Type B pancreatic cell (in vitro differentiated cells): Measurements from ENCODE around the gene PFKFB3. TPM values are rescaled to one million over a fixed set of nuclear protein-coding genes. Genes with fewer than 3 reads are reported as not detected.

Experiments
- DNase-seq: peaks from one replicate; pipeline ENCODE4 v3.0.0; 2021; ENCODE audit warnings: mixed read lengths; ENCODE audit not compliant: unreplicated experiment; ENCODE audit errors: extremely low spot score
- H3K27ac Mint-ChIP-seq: 2 replicates; pipeline ENCODE4 v1.8.0; 2021; ENCODE audit warnings: mild to moderate bottlenecking, mixed read lengths
- H3K27me3 Mint-ChIP-seq: 2 replicates; pipeline ENCODE4 v1.8.0; 2021; ENCODE audit warnings: mixed read lengths
- H3K36me3 Mint-ChIP-seq: 2 replicates; pipeline ENCODE4 v1.8.0; 2021; ENCODE audit warnings: mixed read lengths
- H3K4me1 Mint-ChIP-seq: one replicate; pipeline ENCODE4 v1.8.0; 2021; ENCODE audit warnings: mixed read lengths; ENCODE audit not compliant: unreplicated experiment
- H3K4me3 Mint-ChIP-seq: 2 replicates; pipeline ENCODE4 v1.8.0; 2021; ENCODE audit warnings: mild to moderate bottlenecking, mixed read lengths
- H3K9me3 Mint-ChIP-seq: 2 replicates; pipeline ENCODE4 v1.8.0; 2021; ENCODE audit warnings: mixed read lengths
- CTCF ChIP-seq: fragments of 200-600 bp; sonication (generic); conservative IDR thresholded peaks from 2 replicates; pipeline ENCODE4 v1.5.0; 2021; ENCODE audit warnings: antibody characterized with exemption, mild to moderate bottlenecking
- total RNA-seq: library from RNA; stranded (reverse); gene quantifications from 2 replicates; pipeline ENCODE4 v1.2.1, GENCODE V29; 2021; ENCODE audit warnings: low replicate concordance

PFKFB3 gene
- total RNA-seq, 1 donor from 2014 or later, result 30.2 TPM

DNA sequence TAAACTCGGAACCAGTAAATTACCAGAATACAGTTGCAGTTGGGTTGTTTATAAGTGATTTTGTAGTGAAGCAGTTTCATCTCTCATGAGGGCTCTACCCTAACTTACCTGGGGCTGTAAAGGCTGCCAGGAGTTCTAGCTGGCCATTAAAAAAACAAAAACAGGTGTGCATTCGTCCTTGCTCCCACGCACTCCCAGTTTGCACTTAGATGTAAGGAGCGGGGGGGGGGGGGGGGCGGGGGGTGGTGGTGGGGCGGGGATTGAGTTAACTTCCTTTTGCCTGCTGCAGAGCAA, 2.3 kb upstream of the PFKFB3 start:
- Mint-ChIP-seq H3K27me3 (peaks cover 48% of the 10 kb centered on the region), H3K4me1 (peaks cover 7% of the 10 kb centered on the region), H3K27ac (no peak overlapping the region), H3K9me3 (no peaks in the 10 kb centered on the region), H3K4me3 (peak overlapping the region; percentile 82), H3K36me3 (peaks cover 6% of the 10 kb centered on the region)
- TF ChIP-seq CTCF, result no peak
- DNase-seq, result no peak

DNA sequence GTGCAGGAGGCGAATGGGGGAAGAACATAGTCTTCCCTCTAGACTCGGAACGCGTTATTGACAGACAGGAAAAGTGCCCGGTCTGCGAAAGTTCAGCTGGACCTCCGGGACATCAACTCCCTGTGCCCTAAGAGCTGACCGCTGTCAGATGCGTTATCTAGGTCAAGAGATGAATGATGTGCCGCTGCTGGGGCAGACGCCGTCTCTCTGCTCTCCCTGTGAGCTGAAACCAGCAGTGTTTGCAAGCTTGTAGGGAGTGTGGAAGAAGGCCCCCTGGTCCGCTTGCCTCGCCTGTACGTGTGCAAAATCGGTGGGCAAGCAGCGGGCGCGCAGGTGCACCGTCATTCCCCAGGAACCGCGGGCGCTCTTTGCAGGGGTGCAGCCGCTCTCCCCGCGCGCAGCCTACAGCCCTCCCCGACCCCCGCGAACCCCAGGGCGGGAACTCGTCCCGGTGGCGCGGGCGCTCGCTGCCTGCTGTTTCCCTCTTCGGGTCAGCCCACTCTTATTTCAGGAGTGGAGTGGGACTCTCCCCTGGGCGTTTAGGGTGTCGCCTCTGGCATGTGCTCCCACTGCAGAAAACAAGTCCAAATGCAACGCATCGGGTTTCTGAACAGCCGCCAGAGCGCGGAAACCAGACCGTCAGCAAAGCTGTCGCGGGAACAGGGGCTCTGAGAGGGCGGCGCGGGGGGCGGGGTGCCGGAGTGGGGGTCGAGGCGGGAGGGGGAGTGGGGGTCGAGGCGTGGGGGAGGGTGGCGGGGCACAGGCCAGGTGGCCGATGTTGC, 1.8 kb upstream of the PFKFB3 start:
- H3K4me3 Mint-ChIP-seq, result peak overlapping the region; percentile 82
- no peak overlapping the region for H3K27ac Mint-ChIP-seq
- H3K27me3 Mint-ChIP-seq, result peaks cover 46% of the 10 kb centered on the region
- no peak for DNase-seq
- TF ChIP-seq CTCF, result no peak
- H3K36me3 Mint-ChIP-seq, result peaks cover 6% of the 10 kb centered on the region
- H3K9me3 Mint-ChIP-seq, result no peaks in the 10 kb centered on the region
- peaks cover 7% of the 10 kb centered on the region for H3K4me1 Mint-ChIP-seq

GRCh38 chr10:6201516-6201975, 1.2 kb upstream of the PFKFB3 start:
- no peak for TF ChIP-seq CTCF
- Mint-ChIP-seq H3K36me3 (peaks cover 6% of the 10 kb centered on the region), H3K4me1 (peaks cover 7% of the 10 kb centered on the region), H3K27me3 (peaks cover 42% of the 10 kb centered on the region), H3K4me3 (peak overlapping the region; percentile 89), H3K9me3 (no peaks in the 10 kb centered on the region), H3K27ac (peak overlapping the region; percentile 61)
- no peak for DNase-seq

- no peak for TF ChIP-seq CTCF
- DNase-seq, result no peak
- peaks cover 7% of the 10 kb centered on the region for H3K4me1 Mint-ChIP-seq
Measured at GRCh38 chr10:6202098-6202683, 541 bp upstream of the PFKFB3 start.

GRCh38 chr10:6203331-6204062, 765 bp downstream of the PFKFB3 start:
- H3K27ac Mint-ChIP-seq, result peak overlapping the region; percentile 68
- H3K9me3 Mint-ChIP-seq, result no peaks in the 10 kb centered on the region
- peak; percentile 61 for TF ChIP-seq CTCF
- H3K36me3 Mint-ChIP-seq, result peaks cover 6% of the 10 kb centered on the region
- H3K4me3 Mint-ChIP-seq, result peak overlapping the region; percentile 94
- peak; percentile 82 for DNase-seq
- H3K27me3 Mint-ChIP-seq, result peaks cover 40% of the 10 kb centered on the region
- H3K4me1 Mint-ChIP-seq, result peaks cover 11% of the 10 kb centered on the region

More at GRCh38 chr10:6202098-6202683, 541 bp upstream of the PFKFB3 start:
- no peak overlapping the region for H3K27ac Mint-ChIP-seq
- no peaks in the 10 kb centered on the region for H3K9me3 Mint-ChIP-seq
- H3K27me3 Mint-ChIP-seq, result peaks cover 41% of the 10 kb centered on the region
- peak overlapping the region; percentile 89 for H3K4me3 Mint-ChIP-seq
- H3K36me3 Mint-ChIP-seq, result peaks cover 6% of the 10 kb centered on the region
